Cortex of kidney (tissue), 1 donor: ENCODE data around the gene TEDDM1.

Experiments
- DNase-seq: peaks from one replicate; lab custom pipeline; 2025; lab: John Stamatoyannopoulos, UW

The TEDDM1 gene

DNA sequence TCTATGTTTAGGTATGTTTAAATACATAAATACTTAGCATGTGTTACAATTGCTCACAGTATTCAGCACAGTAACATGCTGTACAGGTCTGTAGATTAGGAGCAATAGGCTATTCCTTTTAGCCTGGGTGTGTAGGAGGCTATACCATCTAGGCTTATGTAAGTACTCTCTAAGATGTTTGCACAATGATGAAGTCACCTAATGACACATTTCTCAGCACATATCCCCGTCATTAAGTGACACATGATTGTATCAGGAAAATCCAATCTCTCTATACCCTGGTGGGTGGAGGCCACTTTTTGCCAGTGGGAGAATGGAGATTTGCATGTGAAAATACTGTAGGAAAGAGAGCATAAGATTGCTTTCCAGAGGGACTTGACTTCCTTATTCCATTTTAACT lies 5.5 kb upstream of the TEDDM1 start:
- DNase-seq = no peak

DNA sequence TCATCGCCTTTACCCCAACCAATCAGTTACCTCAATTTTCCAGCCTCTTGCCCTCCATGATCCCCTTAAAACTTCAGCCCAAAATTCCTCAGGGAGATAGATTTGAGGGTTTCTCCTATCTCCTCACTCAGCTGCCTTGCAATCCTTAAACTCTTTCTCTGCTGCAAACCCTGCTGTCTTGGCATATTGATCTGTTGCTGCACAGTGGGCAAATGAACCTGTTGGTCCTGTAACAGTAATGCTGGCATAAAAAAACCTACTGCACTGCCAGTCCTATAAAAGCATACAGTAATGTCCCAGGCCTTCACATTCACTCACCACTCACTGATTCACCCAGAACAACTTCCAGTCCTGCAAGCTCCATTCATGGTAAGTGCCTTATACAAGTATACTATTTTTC lies 5.1 kb upstream of the TEDDM1 start:
- no peak for DNase-seq

DNA sequence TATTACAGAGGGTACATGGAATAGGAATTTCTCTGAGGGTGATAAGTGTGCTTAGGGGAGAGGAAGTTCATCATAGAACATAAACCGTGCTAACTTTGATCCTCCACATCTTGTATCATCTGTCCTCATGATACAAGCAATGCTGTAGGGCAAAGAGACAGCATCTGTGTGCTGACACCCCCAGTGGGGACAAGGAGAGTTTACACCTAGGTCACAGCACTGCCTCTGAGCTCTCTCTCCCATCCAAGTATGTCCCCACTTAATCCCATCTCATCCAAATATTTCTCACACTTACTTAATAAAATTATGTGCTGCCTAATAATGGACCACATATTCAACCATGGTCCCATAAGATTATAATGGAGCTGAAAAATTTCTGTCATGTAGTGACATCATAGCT lies 4.3 kb upstream of the TEDDM1 start:
- DNase-seq = no peak

DNA sequence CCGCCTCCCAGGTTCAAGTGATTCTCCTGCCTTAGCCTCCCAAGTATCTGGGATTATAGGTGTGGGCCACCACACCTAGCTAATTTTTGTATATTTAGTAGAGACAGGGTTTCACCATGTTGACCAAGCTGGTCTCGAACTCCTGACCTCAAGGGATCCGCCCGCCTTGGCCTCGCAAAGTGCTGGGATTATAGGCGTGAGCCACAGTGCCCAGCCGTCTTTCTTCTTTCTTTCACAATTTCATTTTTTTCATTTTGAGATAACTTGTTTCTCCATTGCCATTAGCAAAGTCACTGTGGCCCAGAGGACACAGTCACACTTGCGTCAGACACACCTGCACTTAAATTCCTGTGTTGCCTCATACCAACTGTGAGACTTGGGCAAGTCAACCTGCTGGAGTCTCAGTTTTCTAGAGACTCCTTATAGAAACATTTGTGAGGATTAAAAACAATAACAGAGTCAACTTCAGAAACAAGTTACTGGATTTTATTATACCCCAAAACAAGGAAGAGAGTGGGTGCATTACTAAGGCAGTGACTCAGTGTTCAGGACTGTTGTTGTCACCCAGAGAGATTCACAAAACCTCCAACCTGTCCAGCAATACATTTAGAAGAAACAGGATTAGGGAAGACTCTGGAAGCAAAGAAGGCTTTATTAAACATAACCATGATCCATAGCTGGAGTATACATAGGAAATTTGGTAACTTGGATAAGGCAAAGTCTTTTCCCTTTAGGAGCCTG lies 2.6 kb downstream of the TEDDM1 start:
- DNase-seq = no peak

DNA sequence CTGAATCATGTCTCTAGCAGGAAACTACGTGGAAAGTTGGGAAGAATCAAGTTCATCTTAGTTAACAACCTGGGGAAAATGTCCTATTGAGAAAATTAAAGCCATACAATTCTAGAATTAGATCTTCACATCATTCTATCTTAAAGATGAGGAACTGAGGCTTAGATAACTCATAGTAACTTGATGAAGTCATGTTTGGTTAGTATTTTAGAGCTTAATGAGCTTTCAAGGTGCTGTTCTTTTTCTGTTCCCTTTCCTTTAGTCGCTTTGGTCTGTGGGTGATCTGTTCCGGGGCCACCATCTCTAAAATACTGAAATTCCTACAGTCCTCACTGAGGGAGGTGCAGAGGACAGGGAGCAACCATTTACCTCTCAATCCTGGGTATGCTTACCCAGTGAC lies 4.6 kb downstream of the TEDDM1 start:
- no peak for DNase-seq

DNA sequence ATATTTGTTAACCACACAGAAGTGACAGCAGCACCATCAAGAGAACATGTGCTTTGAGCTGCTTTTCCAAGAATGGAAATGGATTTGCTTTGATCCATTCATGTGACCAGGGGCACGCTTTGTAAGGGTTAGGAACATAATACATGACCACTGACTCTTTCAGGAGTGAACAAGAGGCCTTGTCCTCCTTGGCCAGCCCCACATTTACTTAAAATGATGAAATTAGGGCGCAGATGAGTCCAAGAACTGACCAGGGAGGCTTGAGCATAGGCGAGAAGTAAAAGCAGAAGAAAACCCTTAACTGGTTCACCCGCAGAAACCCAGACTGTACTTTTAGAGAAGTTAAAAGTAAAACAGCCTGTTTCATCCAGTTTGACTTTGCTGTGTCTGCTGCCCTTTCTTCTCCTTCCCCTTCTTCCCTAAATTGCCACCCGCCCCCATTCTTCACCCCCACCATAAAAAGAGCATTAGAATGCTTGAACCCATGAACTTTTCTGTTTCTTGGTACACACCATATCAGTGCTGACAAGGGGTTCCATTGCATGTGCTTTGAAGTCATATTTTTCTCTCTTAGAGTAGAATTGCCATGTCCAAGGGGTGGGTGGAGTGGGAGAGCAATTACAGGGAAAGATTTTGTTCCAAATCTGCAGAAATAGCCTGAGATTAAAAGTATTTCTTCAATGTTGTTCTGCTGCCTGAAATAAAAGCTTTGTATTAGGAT lies 6.3 kb downstream of the TEDDM1 start:
- DNase-seq = no peak

DNA sequence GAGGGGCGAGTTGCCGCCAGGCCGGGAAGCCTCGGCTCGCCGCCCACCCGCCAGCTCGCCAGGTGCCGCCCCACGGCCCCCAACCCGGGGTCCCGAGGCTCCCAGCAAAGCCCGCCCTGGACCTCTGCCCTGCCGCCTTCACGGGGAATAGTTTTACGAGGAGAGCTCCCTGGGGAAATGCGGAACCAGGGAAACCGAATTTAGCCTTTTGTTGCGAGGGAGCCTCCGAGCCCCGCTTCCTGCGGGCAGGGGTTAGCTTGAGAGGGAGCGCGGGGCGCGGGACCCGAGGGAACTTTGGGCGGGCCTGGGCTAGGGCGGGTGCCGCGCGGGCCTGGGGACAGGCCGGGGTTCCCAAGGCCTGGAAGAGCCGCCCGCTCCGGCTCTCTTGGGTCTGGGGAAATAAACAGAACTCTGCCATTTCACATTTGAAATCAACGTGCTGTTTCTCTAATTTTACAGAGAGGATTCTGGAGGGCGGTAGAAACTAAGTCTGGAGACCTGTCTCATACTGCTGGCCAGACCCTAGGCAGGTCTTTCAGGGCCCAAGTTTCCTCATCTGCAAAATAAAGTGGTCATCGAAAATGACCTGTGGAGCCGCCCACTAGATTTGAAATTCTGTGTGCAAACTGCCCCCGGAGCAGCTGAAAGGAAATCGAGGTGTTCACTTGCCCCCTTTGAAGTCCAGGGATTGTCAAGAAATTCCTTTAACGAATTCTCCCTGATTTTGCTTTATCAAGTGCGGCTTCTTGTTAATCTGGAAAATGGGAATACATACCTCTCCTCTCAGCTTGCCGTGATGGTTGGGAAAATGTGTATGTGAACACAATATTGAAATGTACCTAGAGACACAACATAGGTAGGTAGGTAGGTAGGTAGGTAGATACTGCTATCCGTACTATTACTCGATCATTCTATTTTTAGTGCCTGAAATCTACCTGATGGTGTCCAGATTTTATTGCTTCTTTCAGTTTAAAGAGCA lies 8.1 kb downstream of the TEDDM1 start:
- DNase-seq = no peak

DNA sequence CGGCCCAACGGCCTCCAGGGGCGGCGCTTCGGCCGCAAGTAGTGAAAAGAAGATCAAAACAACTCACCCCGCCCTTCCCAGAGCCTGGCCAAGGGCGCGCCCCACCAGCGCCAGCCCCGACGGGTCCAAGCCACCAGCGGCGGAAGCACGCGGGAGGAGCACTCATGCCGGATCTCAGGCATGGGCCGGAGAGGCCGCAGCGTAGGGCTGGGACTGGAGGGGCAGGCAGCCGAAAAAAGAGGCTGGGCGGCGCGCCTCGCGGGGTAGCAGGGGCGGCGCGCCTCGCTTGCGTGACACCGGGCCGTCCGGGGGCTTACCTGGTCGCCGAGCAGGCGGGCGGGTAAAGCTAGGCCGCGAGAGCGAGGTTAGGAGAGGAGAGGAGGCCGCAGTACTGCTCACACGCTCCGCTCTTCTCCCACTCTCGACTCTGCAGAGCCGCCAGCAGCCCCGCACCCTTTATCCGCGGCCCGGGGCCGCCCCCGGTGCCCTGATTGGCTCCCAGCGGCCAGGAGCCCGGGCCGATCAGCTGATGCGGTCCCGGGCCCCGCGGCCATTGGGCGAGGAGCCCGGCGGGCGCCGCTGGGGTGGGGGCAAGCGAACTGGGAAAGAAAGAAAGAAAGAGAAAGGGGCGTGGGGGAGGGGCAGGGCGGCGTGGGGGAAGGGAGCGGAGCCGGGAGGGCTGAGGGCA lies 9.0 kb downstream of the TEDDM1 start, which contains the start of gene GLUL:
Gene GLUL (minus strand): TSS at position 429 of the 688 bp plus-strand sequence. CDS start 3,053 bp downstream, outside the sequence.
- DNase-seq = no peak

DNA sequence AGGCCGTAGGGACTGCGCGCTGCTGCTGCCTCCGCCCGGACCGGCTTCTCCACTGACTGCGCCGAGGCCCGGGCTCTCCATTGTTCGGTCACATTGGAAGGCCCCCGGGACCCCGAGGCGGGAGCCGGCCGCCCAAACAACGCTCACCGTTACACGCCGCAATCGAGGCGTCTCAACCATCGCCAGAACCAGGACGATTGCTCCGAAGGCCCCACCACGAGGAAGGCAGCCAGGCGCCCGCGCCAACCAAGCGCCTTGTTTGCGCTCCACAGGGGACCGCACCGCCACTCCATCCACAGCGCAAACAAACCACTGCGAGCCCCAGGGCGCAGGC lies 9.5 kb downstream of the TEDDM1 start:
- DNase-seq = no peak

DNA sequence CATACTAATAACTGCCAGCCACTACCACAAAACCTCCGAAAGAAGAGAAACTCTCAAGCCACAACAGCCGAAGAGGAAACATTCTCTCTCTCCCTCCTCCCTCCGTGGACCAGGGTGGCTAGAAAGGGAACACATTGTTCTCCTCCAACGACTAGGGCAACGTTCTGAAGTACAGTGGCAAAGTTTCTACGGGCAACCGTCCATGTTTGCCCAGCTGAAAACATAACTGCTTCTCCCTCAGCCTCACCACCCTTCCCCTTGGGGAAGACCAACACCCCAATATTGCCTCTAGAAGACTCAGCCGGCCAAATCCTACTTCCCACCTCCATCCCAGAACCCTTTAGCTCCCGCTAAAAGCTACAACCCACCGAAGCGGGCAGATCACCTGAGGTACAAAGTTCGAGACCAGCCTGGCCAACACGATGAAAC lies 10.8 kb downstream of the TEDDM1 start:
- no peak for DNase-seq

DNA sequence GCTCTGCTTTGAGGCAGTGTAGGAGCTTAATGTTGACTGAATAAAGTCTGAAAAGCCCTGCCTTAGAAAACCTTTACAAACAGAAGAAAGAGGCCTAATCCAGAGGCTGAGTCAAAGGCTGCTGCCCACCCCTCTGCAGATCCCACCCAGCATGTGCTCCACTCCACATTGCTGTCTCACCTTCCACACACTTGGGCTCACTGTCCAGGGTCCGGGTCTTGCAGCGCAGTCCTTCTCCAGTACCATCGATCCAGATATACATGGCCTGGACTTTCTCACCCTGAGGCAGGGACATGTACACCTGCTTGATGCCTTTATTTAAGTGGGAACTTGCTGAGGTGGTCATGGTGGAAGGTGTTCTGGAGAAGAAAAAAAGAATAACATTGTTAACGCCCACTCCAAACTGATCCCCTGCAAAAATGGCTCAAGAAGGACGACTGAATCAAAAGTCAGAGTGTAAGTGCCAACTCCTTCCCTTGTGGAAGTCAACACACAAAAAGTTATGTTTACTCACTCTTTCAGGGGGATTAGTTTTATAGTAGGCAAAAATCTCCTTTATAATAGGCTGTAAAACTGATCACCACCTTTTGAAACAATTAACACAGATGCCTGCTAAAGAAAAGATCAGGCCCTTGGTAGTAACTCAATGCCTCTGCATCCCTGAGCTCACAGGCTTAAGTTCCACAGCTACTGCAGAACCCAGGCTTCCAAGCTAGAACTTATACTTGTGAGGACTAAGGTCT lies 11.9 kb downstream of the TEDDM1 start:
- DNase-seq = no peak

DNA sequence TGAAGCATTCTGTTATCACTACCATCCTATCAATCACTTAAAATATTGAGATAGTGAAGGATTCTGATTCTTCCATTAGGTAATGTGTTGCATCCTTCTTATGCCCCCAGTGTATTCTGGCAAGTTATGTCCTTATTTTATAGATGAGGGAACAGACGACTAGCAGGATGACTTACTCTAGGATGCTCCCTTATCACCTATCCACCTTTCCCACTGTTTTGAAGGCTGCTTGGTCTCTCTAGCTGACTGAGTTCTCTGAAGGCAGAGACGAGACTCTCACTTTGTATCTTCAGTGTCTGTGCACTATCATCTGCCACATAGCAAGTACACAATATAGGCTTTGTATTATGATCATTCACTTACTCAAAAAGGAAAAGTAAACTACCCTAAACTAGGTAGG lies 12.9 kb downstream of the TEDDM1 start:
- no peak for DNase-seq

DNA sequence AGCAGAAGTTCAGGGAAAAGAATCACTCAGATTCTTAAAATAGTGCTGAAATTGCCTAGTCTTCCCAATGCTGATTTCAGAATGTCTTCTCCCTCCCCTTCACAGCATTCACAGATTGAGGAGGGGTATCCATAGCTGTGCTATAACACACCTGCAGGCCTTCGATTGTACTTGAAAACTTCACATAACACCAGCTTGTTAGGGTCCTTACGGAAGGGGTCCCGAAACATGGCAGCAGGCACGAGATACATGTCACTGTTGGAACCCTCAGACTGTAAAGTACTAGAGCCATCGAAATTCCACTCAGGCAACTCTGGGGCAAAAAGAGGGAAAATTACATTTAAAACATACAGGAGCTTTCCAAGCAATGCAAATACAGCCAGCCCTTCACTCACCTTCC lies 13.5 kb downstream of the TEDDM1 start:
- DNase-seq = no peak

DNA sequence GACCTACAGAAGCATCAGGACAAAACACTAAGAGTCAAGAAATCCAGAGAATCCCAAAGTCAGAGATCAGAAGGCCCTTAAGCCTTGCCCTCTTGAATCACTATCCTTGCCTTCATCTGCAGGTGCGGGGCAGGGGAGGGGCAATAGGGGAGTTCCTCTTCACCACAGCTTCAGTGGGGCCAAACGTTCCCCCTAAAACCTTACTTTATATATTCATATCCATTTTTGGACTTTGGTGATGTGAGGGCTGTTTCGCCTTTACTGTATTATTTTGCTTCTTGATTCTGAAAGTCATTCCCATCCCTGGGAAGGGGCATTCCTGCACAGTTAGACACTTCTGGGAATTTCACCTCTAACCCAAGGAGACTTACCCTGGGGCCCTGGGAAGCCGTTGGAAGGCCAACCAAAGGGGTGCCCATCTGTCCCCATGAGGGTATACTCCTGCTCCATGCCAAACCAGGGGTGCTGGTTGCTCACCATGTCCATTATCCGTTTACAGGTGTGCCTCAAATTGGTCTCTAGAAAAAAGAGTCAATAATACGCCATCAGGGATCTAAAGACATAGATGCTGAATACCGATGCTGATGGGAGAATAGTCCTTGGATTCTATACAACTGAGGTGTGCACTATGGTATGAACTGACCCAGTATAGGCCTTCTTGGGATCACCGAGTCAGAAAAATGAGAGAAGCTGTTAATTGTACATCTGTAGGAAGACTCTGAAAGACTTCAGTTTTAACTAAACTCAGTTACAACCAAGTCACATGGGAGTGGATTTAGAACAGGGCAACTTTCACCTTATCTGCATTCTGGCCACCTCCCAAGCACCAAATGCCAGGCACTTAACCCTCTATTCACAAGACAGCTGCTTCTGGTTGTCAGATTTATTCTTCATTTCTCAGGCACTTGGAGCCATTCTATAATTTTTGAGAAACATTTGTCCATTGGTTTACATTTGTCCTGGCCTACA lies 14.3 kb downstream of the TEDDM1 start:
- DNase-seq = no peak

DNA sequence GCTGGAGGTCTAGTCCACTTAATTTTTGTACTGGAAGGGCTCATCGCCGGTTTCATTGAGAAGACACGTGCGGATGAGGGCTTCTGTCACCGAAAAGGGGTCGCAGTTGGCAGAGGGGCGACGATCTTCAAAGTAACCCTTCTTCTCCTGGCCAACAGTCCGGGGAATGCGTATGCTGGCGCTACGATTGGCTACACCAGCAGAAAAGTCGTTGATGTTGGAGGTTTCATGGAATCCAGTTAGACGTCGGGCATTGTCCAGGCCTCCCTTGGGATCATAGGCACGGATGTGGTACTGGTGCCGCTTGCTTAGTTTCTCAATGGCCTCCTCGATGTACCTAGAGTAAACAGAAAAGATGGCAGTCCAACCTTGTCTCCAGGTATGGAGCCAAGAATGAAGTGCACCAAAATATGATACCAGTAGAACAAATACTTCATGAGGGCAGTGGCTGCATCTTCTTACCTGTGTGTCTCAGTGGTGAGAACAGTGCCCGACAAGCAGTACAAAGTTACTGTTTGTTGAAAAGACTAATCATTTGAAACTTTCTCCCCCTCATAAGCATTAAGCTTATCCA lies 16.0 kb downstream of the TEDDM1 start:
- no peak for DNase-seq

DNA sequence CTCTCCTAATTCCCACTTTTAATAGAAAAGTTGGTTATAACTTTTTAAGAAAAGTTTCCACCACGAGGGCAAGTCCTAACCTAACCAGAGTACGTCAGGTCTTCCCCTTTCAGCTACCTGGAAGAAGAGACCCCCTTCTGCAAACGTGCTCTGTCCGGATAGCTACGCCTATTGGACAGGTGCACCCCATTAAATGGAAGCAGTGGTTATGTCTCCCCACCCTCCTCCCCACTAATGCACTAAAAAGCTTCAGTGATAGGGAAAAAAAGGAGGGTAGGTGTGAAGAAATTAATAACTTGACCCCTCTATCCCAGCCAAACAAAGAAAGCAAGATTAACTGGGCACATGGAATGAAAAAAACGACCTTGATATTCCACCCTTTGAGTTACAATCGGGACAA lies 16.5 kb downstream of the TEDDM1 start:
- DNase-seq = no peak

DNA sequence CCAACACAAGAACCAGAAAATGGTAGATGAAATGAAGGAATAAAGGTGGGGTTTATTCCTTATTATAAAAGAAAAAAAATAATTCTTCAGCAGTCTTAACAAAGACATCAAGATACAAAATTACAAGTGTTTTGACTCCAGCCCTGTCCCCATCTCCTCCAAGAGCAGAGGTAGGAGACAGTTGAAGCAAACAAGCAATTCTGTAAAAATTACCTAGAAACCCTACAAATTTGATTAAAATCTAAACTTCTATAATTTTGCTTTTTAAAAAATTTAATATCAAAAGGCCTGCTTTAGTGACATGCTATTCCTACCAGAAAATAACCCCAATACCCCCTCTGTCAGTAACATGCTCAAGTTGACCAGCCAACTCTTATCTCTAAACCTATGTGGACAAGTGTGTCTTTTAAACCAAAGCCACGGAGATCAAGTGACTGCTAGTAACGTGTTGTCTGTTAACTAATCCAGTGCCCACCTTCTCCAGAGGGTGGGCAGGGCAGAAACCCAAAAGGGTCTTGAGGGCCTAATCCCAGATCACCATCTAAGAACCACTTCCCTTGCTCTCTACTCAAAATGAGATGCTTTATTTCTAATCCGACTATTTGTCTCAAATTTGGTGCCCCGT lies 17.3 kb downstream of the TEDDM1 start:
- no peak for DNase-seq

DNA sequence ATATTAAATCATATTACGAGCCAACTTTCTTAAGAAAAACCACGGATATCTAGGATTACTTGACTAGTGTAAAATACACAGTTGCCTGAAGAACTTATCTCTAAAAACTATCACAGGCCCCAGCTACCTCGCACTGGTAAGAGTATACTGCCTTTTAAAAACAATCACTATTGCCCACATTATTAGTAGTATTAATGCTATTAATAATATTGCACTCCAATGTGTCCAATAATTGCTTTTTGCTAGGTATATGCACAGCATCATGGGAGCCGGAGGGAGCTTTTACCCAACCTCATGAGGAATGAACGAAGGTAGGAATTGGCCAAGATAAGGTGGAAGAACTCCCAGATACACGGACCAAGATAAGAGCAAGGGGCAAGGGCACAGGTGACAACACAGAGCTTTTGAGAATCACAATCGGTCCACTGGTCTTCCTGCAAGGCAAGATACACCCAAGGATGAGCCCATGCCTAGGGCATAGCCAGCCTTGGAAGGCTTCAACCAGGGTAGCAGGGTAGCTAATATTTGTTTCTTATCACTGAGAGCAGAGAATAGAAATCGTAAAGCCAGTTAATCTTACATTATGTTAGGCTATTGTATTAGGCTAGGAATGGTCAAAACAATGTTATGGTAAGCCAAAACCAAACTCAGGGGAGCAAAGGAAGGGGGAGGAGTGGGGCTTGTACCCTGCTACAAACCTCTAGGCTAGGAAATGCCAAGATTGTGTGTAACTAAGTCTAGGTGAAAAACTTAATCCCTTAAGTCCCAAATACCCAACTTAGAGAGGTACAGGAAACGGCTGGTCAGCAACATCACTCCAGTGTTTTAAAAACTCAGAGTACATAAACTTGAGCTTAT lies 18.3 kb downstream of the TEDDM1 start:
- no peak for DNase-seq
